Measurements from ENCODE around the gene CNTN1.

The CNTN1 gene

GRCh38 chr12:41112903-41113302, 420.7 kb downstream of the CNTN1 start:
- in situ Hi-C loops (cut with HindIII; ENCODE audit: low pct_ligation_motif_present, low pct_unique_long_range_greater_than_20kb, low sequenced_read_pairs), result no loop called here
- no peak for DNase-seq

GRCh38 chr12:41120211-41120610, 428.0 kb downstream of the CNTN1 start:
- in situ Hi-C loops (cut with HindIII; ENCODE audit: low pct_ligation_motif_present, low pct_unique_long_range_greater_than_20kb, low sequenced_read_pairs), result no loop called here
- DNase-seq, result no peak

GRCh38 chr12:41121374-41121773, 429.1 kb downstream of the CNTN1 start:
- DNase-seq, result no peak
- in situ Hi-C loops (cut with HindIII; ENCODE audit: low pct_ligation_motif_present, low pct_unique_long_range_greater_than_20kb, low sequenced_read_pairs), result no loop called here
